ENCODE data around the gene DNAH1.

The DNAH1 gene

DNA sequence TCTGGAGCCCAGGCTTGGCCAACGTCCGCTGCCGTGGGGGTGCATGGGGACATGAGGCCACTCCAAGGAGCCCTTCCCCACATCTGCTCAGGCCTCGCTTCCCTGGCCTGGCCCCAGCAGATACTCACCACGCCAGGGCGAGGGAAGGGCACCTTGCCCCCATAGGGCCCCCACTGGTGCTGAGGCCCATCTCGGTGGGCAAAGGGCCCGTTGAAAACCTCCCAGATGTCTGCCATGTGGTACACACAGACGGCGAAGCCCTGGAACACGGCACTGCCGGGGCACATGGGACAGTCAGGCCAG is 124.1 kb downstream of the DNAH1 start:
- peaks cover 3% of the 10 kb centered on the region for H3K27me3 Mint-ChIP-seq
- no peak overlapping the region for H3K27ac Mint-ChIP-seq
- no peak overlapping the region for H3K4me3 Mint-ChIP-seq
- DNase-seq (ENCODE audit: low spot score in 2 of 2) (no peak), ATAC-seq (ENCODE audit: low read depth) (no peak)
- H3K9me3 Mint-ChIP-seq, result no peaks in the 10 kb centered on the region
- no peaks in the 10 kb centered on the region for H3K36me3 Mint-ChIP-seq
- H3K4me1 Mint-ChIP-seq, result peaks cover 8% of the 10 kb centered on the region

DNA sequence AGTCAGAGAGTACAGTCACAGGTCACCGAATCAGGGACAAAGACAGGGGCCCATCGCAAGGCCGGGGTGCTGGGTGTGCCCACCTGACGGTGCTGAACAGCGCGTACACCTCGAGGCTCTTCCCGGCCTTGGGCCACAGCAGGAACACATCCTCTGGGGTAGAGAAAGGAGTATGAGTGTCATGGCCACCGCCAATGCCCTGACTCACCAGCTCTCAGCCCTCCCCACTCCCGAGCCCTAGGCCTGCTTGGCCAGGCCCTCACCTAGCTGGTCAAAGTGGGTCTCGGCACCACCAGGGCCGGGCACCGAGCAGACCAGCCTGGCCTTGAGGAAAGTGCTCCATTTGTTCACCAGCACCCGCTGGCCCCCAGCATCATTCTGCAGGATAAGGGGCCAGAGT is 124.6 kb downstream of the DNAH1 start:
- Mint-ChIP-seq H3K27me3 (peaks cover 3% of the 10 kb centered on the region), H3K36me3 (no peaks in the 10 kb centered on the region), H3K4me1 (peaks cover 11% of the 10 kb centered on the region), H3K27ac (no peak overlapping the region), H3K9me3 (no peaks in the 10 kb centered on the region), H3K4me3 (no peak overlapping the region)
- ATAC-seq (ENCODE audit: low read depth) (no peak), DNase-seq (ENCODE audit: low spot score in 2 of 2) (no peak)

DNA sequence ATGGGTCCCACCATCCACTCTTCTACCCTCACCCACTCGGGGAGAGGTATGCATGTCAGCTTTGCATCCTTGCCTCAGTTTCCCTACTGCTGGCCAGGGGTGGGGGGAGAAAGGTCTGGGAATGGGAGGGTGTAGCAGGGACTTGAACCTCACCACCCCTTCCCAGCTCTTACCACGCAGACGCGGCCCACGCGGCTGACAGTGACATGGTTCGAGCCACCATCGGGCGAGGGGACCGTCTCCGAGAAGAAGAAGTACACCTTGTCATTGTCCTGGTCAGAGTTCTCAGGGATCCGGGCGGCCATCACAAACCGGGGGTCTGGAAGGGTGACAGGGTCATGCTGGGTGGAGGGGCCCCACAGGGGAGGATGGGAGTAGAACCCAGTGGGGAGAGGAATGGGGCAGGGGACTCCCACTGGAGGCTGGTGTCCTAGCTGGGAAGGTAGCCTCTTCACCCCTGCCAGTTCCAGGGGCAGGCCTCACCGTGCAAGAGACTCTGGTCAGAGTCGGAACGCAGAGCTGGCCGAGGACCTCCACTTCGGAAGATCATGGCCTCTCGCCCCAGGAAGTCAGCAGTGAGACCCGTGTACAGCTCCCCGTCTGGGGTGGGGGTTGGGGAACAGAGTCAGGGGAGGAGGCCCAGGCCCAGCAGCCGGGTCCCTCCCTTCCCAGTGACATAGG is 125.1 kb downstream of the DNAH1 start:
- H3K4me1 Mint-ChIP-seq, result peaks cover 11% of the 10 kb centered on the region
- ATAC-seq (ENCODE audit: low read depth) (no peak), DNase-seq (ENCODE audit: low spot score in 2 of 2) (no peak)
- H3K27ac Mint-ChIP-seq, result no peak overlapping the region
- no peaks in the 10 kb centered on the region for H3K36me3 Mint-ChIP-seq
- no peaks in the 10 kb centered on the region for H3K9me3 Mint-ChIP-seq
- no peak overlapping the region for H3K4me3 Mint-ChIP-seq
- peaks cover 3% of the 10 kb centered on the region for H3K27me3 Mint-ChIP-seq

DNA sequence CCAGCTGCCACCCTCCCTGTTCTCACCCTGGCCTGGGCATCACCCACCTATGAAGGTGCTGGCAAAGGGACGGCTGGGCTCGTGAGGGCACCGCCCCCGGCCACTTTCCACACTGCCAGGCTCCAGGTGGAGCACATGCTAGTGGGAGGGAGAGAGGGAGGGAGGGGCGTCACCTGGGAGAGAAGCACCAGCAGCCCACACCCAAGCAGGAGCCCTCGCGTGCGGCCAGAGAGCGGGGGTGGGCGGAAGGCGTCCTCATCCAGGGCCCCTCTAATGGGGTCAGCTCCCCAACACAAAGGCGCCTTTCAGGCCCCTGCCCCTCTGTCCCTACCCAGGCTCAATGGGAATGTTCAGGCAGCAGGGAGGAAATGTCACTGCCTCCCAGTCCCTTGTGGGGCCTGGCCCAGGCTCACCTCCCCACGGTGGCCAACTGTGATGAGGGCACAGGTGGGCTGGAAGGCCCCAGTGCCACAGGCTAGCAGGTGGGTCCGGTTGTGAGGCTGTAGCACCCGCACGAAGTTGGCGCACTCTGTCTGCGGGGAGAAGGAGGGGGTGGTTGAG is 125.7 kb downstream of the DNAH1 start:
- Mint-ChIP-seq H3K9me3 (no peaks in the 10 kb centered on the region), H3K4me3 (no peak overlapping the region), H3K36me3 (no peaks in the 10 kb centered on the region), H3K27ac (no peak overlapping the region), H3K4me1 (peaks cover 12% of the 10 kb centered on the region), H3K27me3 (peaks cover 3% of the 10 kb centered on the region)
- no peak for ATAC-seq (ENCODE audit: low read depth)
- no peak for DNase-seq (ENCODE audit: low spot score in 2 of 2)

DNA sequence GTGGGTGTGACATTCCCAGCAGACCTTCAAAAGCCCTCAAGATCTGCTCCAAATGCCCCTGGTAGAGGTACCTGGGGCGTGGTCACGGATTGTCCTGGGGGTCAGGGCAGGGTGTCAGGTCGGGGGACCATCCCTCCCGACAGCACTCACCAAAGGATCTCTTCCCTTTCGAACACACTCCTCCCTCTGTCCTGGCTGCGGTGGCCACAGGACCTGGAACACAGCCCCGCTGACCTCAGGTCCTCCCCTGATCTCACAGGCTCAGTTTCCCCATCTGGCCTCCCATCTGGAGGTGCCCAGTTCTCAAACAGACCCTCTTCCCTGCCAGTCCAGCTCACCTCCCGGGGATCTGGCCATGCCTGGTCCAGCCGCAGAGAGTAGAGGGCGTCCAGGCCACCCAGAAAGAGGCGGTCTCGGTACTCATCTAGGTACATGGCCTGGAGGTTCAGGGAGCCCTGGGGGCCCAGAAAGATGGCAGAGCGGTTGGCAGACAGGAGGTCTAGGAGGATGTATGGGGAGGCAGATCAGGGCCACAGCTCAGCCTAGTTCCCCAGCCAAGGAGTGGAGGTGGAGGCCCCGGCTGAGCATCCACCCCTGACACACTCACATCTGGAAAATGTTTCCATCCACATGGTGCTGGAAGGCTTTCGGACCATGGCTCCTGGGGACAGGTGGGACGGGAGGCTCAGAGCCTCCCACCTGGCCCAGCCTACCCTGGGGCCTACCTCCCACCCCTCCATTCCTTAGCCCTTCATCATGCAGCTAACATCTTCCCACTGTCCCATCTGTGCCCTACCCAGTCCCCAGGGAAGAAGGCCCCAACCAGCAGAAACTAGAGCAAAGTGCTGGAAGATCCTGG is 126.5 kb downstream of the DNAH1 start:
- Mint-ChIP-seq H3K27me3 (peaks cover 3% of the 10 kb centered on the region), H3K9me3 (no peaks in the 10 kb centered on the region), H3K27ac (no peak overlapping the region), H3K36me3 (no peaks in the 10 kb centered on the region), H3K4me3 (no peak overlapping the region), H3K4me1 (peaks cover 16% of the 10 kb centered on the region)
- DNase-seq (ENCODE audit: low spot score in 2 of 2), result no peak
- no peak for ATAC-seq (ENCODE audit: low read depth)

DNA sequence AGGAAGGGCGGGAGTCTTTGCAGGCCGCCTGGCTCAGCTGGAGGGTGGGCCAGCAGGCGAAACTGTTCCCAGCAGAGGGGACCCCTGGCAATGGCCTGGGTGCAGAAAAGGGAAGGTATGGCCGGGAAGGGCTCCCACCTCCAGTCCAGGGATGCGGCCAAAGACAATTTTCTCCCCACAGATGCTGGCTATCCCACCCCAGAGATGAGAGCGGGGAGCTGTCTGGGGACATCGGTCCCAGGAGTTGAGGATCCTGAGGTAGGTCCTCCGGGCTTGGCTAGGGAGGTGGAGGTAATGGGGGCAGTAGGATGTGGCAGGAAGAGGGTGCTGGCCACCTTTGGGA is 127.1 kb downstream of the DNAH1 start:
- no peak for ATAC-seq (ENCODE audit: low read depth)
- H3K27ac Mint-ChIP-seq, result no peak overlapping the region
- no peak for DNase-seq (ENCODE audit: low spot score in 2 of 2)
- no peak overlapping the region for H3K4me3 Mint-ChIP-seq
- peaks cover 3% of the 10 kb centered on the region for H3K27me3 Mint-ChIP-seq
- no peaks in the 10 kb centered on the region for H3K36me3 Mint-ChIP-seq
- peaks cover 16% of the 10 kb centered on the region for H3K4me1 Mint-ChIP-seq
- H3K9me3 Mint-ChIP-seq, result no peaks in the 10 kb centered on the region

DNA sequence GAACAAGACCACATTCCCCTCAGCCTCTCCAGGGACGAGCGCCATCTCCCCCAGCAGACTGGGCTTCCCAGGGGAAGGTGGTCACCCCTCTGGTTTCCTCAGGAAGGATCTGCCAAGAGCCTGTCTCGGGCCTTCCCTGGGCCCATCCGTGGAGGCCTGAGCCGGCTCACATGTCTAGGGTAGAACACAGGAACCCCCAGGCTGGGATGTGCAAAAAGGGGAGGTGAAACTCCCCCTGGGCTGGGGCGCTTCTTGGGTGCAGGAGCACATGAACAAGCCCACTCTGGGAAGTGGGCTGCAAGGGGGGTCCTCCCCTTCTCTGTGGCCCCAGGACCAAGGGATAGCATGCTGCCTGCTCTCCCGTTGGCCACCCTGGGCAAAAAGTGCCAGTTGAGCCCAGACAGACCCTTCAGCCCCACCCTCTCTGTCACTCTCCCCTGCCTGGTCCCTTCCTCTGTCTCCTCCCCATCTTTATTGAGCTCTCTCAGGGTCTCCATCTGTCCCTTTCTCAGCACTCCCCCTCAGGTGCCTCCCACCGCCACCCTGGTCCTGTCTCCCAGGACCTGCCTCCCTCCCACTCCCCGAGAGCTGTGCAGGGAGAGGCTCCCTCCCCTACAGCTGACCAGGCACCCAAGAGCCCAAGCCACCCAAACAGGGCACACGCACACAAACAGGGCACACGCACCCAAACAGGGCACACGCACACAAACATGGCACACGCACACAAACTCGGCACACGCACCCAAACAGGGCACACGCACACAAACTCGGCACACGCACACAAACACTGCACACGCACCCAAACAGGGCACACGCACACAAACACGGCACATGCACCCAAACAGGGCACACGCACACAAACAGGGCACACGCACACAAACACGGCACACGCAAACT is 127.9 kb downstream of the DNAH1 start:
- no peaks in the 10 kb centered on the region for H3K36me3 Mint-ChIP-seq
- peaks cover 3% of the 10 kb centered on the region for H3K27me3 Mint-ChIP-seq
- ATAC-seq (ENCODE audit: low read depth), result no peak
- no peak for DNase-seq (ENCODE audit: low spot score in 2 of 2)
- H3K9me3 Mint-ChIP-seq, result no peaks in the 10 kb centered on the region
- H3K27ac Mint-ChIP-seq, result no peak overlapping the region
- no peak overlapping the region for H3K4me3 Mint-ChIP-seq
- H3K4me1 Mint-ChIP-seq, result peaks cover 16% of the 10 kb centered on the region

DNA sequence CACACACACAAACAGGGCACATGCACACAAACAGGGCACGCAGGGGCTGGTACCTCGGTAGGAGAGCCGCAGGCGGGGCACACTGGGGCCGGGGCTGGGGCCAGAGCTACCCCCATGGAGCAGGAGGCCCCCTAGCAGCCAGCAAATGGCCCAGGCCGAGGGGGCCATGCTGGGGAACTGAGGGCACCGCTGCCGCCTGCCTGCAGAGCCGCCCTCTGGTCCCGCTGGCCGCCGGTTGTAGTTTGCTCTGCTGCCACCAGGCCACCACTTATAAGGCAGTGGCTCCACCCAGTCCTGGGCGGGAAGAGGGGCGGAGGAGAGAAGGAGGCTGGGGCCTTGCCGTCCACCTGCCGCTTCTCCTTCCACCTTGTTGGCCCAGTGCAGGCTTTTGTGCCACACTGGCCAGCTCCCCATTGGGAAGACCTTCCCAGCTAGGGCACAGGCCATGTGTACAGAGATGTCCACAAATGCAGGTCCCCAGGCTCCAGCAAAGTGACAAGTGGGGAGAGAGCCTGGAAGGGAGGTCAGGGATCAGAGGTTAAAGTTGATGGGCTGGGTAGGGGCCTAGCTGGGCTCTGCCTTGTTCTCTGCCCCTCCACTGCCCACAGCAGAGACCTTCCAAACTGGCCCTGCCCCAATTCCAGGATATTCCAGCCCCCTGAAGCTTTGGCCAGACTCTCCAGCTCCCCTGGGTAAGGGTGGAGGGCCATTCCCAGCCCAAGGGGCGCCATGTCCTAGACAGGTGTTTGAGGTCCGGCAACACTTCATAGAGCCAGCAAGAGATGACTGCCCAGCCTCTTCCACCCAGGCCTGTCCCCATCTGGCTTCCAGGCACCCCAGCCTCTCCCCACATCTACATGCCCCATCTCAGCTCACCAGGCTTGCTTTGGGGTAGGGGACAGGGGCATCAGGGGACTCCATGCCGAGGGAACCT is 129.0 kb downstream of the DNAH1 start, which contains the start of gene SEMA3G:
TSS of gene SEMA3G (minus strand) at position 244 of the 934 bp plus-strand sequence. CDS start at position 168, 76 bp downstream.
- H3K4me1 Mint-ChIP-seq, result peaks cover 16% of the 10 kb centered on the region
- H3K4me3 Mint-ChIP-seq, result no peak within 1 kb of the TSS
- H3K36me3 Mint-ChIP-seq, result no peaks in the 10 kb centered on the region
- no peaks in the 10 kb centered on the region for H3K9me3 Mint-ChIP-seq
- ATAC-seq (ENCODE audit: low read depth), result peak; percentile 95
- H3K27me3 Mint-ChIP-seq, result peaks cover 3% of the 10 kb centered on the region
- no peak within 1 kb of the TSS for H3K27ac Mint-ChIP-seq
- peak; percentile 60 to 63 for DNase-seq (ENCODE audit: low spot score in 2 of 2)

DNA sequence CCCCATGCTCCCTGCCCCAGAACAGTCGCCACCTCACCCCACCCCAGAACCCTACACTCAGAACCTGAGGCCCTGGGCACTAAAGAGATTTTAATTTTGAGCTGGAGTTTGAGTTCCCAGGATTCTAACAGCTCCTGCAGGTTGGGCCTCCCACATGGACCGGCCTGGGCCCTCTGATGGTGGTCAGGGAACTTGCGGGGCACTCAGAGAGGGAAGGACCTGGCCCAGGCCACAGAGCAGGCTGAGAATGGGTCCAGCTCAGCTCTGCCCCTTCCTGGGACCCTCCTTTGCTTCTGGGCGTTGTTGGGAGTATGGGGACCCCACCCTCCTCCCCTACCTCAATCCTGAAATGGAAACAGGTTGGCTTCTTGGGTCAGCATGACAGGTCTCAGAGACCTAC is 129.9 kb downstream of the DNAH1 start:
- Mint-ChIP-seq H3K4me1 (peaks cover 16% of the 10 kb centered on the region), H3K4me3 (no peak overlapping the region), H3K27ac (no peak overlapping the region), H3K9me3 (no peaks in the 10 kb centered on the region), H3K36me3 (no peaks in the 10 kb centered on the region), H3K27me3 (peaks cover 3% of the 10 kb centered on the region)
- DNase-seq (ENCODE audit: low spot score in 2 of 2) (no peak), ATAC-seq (ENCODE audit: low read depth) (no peak)

DNA sequence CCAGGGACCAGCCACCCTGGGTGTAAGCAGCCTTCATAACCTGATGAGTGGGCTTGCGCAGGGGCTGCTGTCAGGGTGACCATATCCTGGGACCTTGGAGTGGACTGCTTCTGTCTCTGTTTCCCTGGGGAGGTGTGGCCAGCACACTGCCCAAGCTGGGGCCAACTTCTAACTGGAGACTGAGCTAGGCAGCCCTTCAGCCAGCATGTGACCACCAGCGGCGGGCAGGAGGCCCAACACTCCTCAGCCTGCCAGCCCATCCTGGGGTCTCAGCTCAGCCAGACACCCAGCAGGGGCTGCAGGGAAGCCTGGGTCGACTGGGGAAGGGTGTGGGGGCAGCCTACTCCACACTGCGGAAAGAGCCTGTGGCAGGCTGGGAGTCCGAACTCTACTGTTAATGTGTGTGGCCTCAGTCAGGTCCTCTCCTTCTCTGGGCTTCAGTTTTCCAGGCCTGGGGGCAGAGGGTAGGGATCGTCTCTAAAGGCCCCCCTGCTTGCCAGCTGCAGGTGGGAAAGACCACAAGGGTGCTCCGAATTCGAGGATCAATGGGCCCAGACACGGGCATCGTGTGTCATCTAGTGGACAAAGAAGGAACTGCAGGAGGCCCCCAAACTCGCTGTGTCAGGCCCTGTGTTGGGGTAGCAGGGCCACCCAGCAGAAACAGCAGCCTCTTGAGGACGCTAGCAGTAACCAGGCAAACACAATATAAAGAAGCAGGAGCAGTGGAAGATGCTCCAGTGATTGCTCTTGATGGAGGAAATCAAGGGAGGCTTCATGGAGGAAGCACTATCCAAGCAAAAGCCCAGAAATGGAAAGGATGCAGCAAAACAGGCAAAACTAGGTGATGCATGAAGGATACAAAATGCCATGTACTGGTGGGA is 130.8 kb downstream of the DNAH1 start:
- Mint-ChIP-seq H3K27ac (no peak overlapping the region), H3K36me3 (no peaks in the 10 kb centered on the region), H3K4me1 (peaks cover 16% of the 10 kb centered on the region), H3K4me3 (no peak overlapping the region), H3K9me3 (no peaks in the 10 kb centered on the region), H3K27me3 (peaks cover 3% of the 10 kb centered on the region)
- peak; percentile 68 for ATAC-seq (ENCODE audit: low read depth)
- peak; percentile 76 to 83 for DNase-seq (ENCODE audit: low spot score in 2 of 2)

DNA sequence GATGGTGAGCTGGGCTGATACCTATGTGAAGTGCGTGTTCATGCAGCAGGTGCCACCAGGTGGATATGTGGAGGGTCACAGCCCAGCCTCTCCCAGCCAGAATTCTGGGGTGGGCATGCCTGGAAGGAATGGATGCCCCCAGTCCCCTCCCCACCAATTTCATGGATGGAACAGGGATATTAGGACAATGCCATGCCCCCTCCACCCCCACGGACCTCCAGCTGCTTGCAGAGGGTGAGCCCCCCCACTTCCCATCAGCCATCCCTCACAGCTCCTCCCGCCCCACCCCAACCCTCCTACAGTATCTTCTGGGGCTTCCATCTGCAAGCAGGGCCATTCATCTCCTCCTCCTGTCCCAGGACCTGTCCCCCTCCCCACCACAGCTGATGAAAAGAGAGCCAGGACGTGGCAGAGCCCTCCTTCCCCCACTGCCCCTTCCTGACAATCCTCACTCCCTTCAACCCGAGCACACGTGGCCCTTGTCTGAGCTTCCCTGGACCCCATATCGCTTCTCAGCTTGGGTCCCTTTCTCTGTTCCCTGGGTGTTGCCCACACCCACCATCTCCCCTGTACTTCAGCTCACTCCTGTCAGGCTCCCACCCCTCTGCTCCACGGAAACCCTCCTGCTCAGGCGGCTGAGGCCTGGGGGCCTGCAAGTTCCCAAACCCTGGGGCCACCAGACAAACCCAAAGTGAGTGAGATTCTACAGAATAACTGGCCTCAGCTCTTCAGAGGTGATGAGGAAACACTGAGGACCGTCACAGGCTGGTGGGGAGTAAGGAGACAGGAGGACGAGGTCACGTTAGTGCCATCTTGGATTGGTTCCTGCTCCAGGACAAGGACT is 131.6 kb downstream of the DNAH1 start:
- Mint-ChIP-seq H3K27ac (no peak overlapping the region), H3K9me3 (no peaks in the 10 kb centered on the region)

More for the DNA sequence above, 131.6 kb downstream of the DNAH1 start:
- DNase-seq (ENCODE audit: low spot score in 2 of 2), result no peak
- no peak overlapping the region for H3K4me3 Mint-ChIP-seq
- H3K36me3 Mint-ChIP-seq, result no peaks in the 10 kb centered on the region
- peaks cover 3% of the 10 kb centered on the region for H3K27me3 Mint-ChIP-seq
- no peak for ATAC-seq (ENCODE audit: low read depth)
- peaks cover 16% of the 10 kb centered on the region for H3K4me1 Mint-ChIP-seq

Measured in memory B cell (primary cell).